DMS 273 treated with DMSO at 0.1 percent for 48 hours (cell line): ENCODE results near the gene AADACL4.

Source experiments
- DNase-seq: peaks from one replicate; lab custom pipeline; 2025; lab: John Stamatoyannopoulos, UW

The AADACL4 gene

GRCh38 chr1:12613180-12613579 lies 30.7 kb upstream of the AADACL4 start:
- DNase-seq: no peak

- DNase-seq: no peak
Observed at GRCh38 chr1:12614402-12615158, 29.3 kb upstream of the AADACL4 start.

- DNase-seq: no peak
Observed at GRCh38 chr1:12615159-12615864, 28.6 kb upstream of the AADACL4 start.

- no peak for DNase-seq
Observed at GRCh38 chr1:12615865-12616708, 27.8 kb upstream of the AADACL4 start.

- no peak for DNase-seq
Observed at GRCh38 chr1:12616709-12617373, 27.0 kb upstream of the AADACL4 start.

GRCh38 chr1:12617511-12617900 lies 26.4 kb upstream of the AADACL4 start:
- DNase-seq: no peak

GRCh38 chr1:12617901-12618660 lies 25.8 kb upstream of the AADACL4 start, which contains the start of gene DHRS3:
Gene DHRS3 (minus strand): TSS chr1:12618210. CDS start chr1:12617348, 862 bp downstream.
- no peak for DNase-seq

- DNase-seq: no peak
Observed at GRCh38 chr1:12618661-12618964, 25.3 kb upstream of the AADACL4 start.

- no peak for DNase-seq
Observed at GRCh38 chr1:12618965-12619791, 24.7 kb upstream of the AADACL4 start.

- DNase-seq: peak; percentile 32
Observed at GRCh38 chr1:12619792-12620487, 23.9 kb upstream of the AADACL4 start.

GRCh38 chr1:12620488-12620865 lies 23.4 kb upstream of the AADACL4 start:
- DNase-seq: no peak

- no peak for DNase-seq
Observed at GRCh38 chr1:12620931-12621330, 23.0 kb upstream of the AADACL4 start.

GRCh38 chr1:12621346-12622335 lies 22.2 kb upstream of the AADACL4 start:
- no peak for DNase-seq

GRCh38 chr1:12622506-12622905 lies 21.4 kb upstream of the AADACL4 start:
- no peak for DNase-seq

GRCh38 chr1:12625276-12625675 lies 18.6 kb upstream of the AADACL4 start:
- DNase-seq: no peak

- DNase-seq: no peak
Observed at GRCh38 chr1:12626888-12627287, 17.0 kb upstream of the AADACL4 start.

- no peak for DNase-seq
Observed at GRCh38 chr1:12627296-12627695, 16.6 kb upstream of the AADACL4 start.

GRCh38 chr1:12629511-12629956 lies 14.4 kb upstream of the AADACL4 start:
- no peak for DNase-seq
